Liver (tissue), 9 donors: ENCODE measurements around the gene VEPH1. TPM values are rescaled to one million over a fixed set of nuclear protein-coding genes. Genes with fewer than 3 reads are reported as not detected.

Experiments used
- DNase-seq: peaks from one replicate; pipeline ENCODE4 v3.0.0-alpha.2; 2017; ENCODE audit warnings: low spot score
- H3K27ac ChIP-seq, 2 donors: one replicate each; pipeline ENCODE4 v1.7.0; 2013; ENCODE audit warnings: inconsistent platforms in 2 of 2, low read length in 2 of 2, control low read depth in 1 of 2, low read depth in 1 of 2, mild to moderate bottlenecking in 1 of 2
- H3K27me3 ChIP-seq, 4 donors: one replicate each; pipeline versions ENCODE4 v1.6.1 to v1.7.0; 2013; ENCODE audit warnings: low read length in 3 of 4, inconsistent platforms in 1 of 4, mild to moderate bottlenecking in 1 of 4, moderate library complexity in 1 of 4; ENCODE audit not compliant: control insufficient read depth in 4 of 4, insufficient read depth in 4 of 4
- H3K36me3 ChIP-seq, 4 donors: one replicate each; pipeline versions ENCODE4 v1.6.1 to v1.7.0; 2013; ENCODE audit warnings: low read length in 3 of 4, mild to moderate bottlenecking in 3 of 4, low read depth in 1 of 4, moderate library complexity in 1 of 4; ENCODE audit not compliant: control insufficient read depth in 4 of 4, insufficient read depth in 3 of 4
- H3K4me1 ChIP-seq, 4 donors: one replicate each; pipeline versions ENCODE4 v1.6.1 to v1.7.0; 2013; ENCODE audit warnings: low read length in 3 of 4, mild to moderate bottlenecking in 3 of 4, moderate library complexity in 1 of 4; ENCODE audit not compliant: control insufficient read depth in 4 of 4, insufficient read depth in 4 of 4
- H3K4me3 ChIP-seq, 3 donors: one replicate each; pipeline versions ENCODE4 v1.6.1 to v1.7.0; 2013; ENCODE audit warnings: low read length in 3 of 3, control low read depth in 1 of 3, low read depth in 1 of 3, mild to moderate bottlenecking in 1 of 3
- H3K9ac ChIP-seq, 2 donors: one replicate each; pipeline ENCODE4 v1.7.0; 2013; ENCODE audit warnings: low read length in 2 of 2, mild to moderate bottlenecking in 2 of 2, moderate library complexity in 2 of 2, control low read depth in 1 of 2, low read depth in 1 of 2
- H3K9me3 ChIP-seq, 4 donors: one replicate each; pipeline versions ENCODE4 v1.6.1 to v1.7.0; 2013; ENCODE audit warnings: low read length in 3 of 4; ENCODE audit not compliant: control insufficient read depth in 4 of 4
- ATF3 ChIP-seq: IDR thresholded peaks from 2 replicates; pipeline ENCODE4 v1.6.1; 2016; ENCODE audit warnings: antibody characterized with exemption
- CTCF ChIP-seq: fragments of 150-350 bp; IDR thresholded peaks from 2 replicates; pipeline ENCODE4 v1.5.1; 2017; ENCODE audit warnings: improper control_type of control experiment, low read depth, low read length; ENCODE audit not compliant: missing input control
- EGR1 ChIP-seq, 2 donors: IDR thresholded peaks; 2 replicates each; pipeline ENCODE4 v1.6.1; 2016 to 2018; ENCODE audit warnings: antibody characterized with exemption in 2 of 2, low read depth in 2 of 2
- FOXA1 ChIP-seq: IDR thresholded peaks from 2 replicates; pipeline ENCODE4 v1.6.1; 2016; ENCODE audit warnings: antibody characterized with exemption
- FOXA2 ChIP-seq: IDR thresholded peaks from 2 replicates; pipeline ENCODE4 v1.6.1; 2016; ENCODE audit warnings: antibody characterized with exemption
- GABPA ChIP-seq, 2 donors: IDR thresholded peaks in 1 of 2; conservative IDR thresholded peaks in 1 of 2; 2 replicates each; pipeline ENCODE4 v1.6.1; 2016; ENCODE audit warnings: antibody characterized with exemption in 2 of 2, mild to moderate bottlenecking in 1 of 2, moderate library complexity in 1 of 2
- HNF4A ChIP-seq, 2 donors: conservative IDR thresholded peaks; 2 replicates each; pipeline ENCODE4 v1.6.1; 2016; ENCODE audit warnings: antibody characterized with exemption in 2 of 2, mild to moderate bottlenecking in 2 of 2
- HNF4G ChIP-seq: IDR thresholded peaks from 2 replicates; pipeline ENCODE4 v1.6.1; 2016; ENCODE audit warnings: antibody characterized with exemption
- JUND ChIP-seq, 2 donors: IDR thresholded peaks; 2 replicates each; pipeline ENCODE4 v1.6.1; 2016; ENCODE audit warnings: antibody characterized with exemption in 2 of 2
- MAX ChIP-seq: IDR thresholded peaks from 2 replicates; pipeline ENCODE4 v1.6.1; 2016; ENCODE audit warnings: antibody characterized with exemption
- NR2F2 ChIP-seq: IDR thresholded peaks from 2 replicates; pipeline ENCODE4 v1.6.1; 2016; ENCODE audit warnings: antibody characterized with exemption
- RAD21 ChIP-seq, 2 donors: IDR thresholded peaks; 2 replicates each; pipeline ENCODE4 v1.6.1; 2016; ENCODE audit warnings: antibody characterized with exemption in 2 of 2, mild to moderate bottlenecking in 2 of 2
- REST ChIP-seq: IDR thresholded peaks from 2 replicates; pipeline ENCODE4 v1.6.1; 2016; ENCODE audit warnings: antibody characterized with exemption, mild to moderate bottlenecking
- RXRA ChIP-seq, 2 donors: IDR thresholded peaks; 2 replicates each; pipeline ENCODE4 v1.6.1; 2017 to 2018; ENCODE audit warnings: antibody characterized with exemption in 2 of 2, mild to moderate bottlenecking in 1 of 2
- SP1 ChIP-seq: IDR thresholded peaks from 2 replicates; pipeline ENCODE4 v1.6.1; 2018; ENCODE audit warnings: antibody characterized with exemption, mild to moderate bottlenecking
- TAF1 ChIP-seq: conservative IDR thresholded peaks from 2 replicates; pipeline ENCODE4 v1.6.1; 2016; ENCODE audit warnings: antibody characterized with exemption, mild to moderate bottlenecking
- YY1 ChIP-seq: IDR thresholded peaks from 2 replicates; pipeline ENCODE4 v1.6.1; 2016; ENCODE audit warnings: antibody characterized with exemption, mild to moderate bottlenecking
- ZBTB33 ChIP-seq: IDR thresholded peaks from 2 replicates; pipeline ENCODE4 v1.6.1; 2016; ENCODE audit warnings: antibody characterized with exemption
- WGBS: extraction: QIAGEN DNeasy Blood & Tissue Kit; methylation state at CpG from one replicate; pipeline ENCODE4 v1.1.7; 2013; 5-methylcytosine and 5-hydroxymethylcytosine counted together
- polyA plus RNA-seq, 2 donors: library from polyadenylated mRNA; stranded (reverse) in 1 of 2; unstranded in 1 of 2; fragments of 200-250 nt in 1 of 2; fragments of >200 nt in 1 of 2; fragmentation: Nextera tagmentation in 1 of 2; extraction: Ambion mirVana in 1 of 2; gene quantifications; one replicate each; pipeline versions ENCODE4 v1.2.1 to v1.2.3, GENCODE V29; 2013 to 2015
- total RNA-seq, 2 donors: library from RNA; depleted of rRNA; stranded (reverse); fragments of >200 nt; gene quantifications; one replicate each; pipeline ENCODE4 v1.2.3, GENCODE V29; 2014
- donor health status: healthy.
- donor health status: healthy.
- donor health status: healthy.
- donor health status: healthy.
- donor health status: healthy.

Gene VEPH1
- total and polyA plus RNA-seq, 4 donors, result 0.60 to 3.3 (median 1.2) TPM

DNA sequence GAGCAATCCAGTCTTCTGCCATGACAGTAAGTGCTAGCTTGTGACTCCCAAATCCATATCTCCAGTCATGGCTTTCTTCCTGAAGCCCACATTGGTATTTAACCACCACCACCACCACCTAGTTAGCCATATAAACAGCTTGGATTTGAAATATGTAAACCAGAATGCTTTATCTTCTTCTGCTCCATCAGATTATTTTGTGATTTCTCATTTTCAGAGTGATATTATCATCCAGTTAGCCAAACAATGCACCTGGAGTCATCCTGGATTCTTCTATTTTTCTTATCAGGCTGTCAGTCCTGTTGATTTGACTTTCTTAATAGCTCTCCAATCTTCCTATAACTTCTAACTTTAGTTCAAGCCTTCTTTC, 190.9 kb downstream of the VEPH1 start:
- H3K9me3 ChIP-seq, result no peaks in the 10 kb centered on the region
- no peak for TF ChIP-seq SP1
- TF ChIP-seq ATF3, result no peak
- no peak for TF ChIP-seq EGR1 (IDR thresholded peaks at IDR 0.05; ENCODE audit: low read depth in 2 of 2)
- TF ChIP-seq RXRA (IDR thresholded peaks at IDR 0.05), result no peak
- no peak for TF ChIP-seq CTCF
- no peak for TF ChIP-seq HNF4G
- TF ChIP-seq JUND (IDR thresholded peaks at IDR 0.05), result no peak
- TF ChIP-seq YY1, result no peak
- TF ChIP-seq TAF1, result no peak
- no peak for TF ChIP-seq NR2F2
- TF ChIP-seq GABPA (IDR thresholded peaks at IDR 0.05 in 1 of 2, conservative IDR thresholded peaks at IDR 0.05 in 1 of 2), result no peak
- H3K27ac ChIP-seq, result no peak overlapping the region
- H3K9ac ChIP-seq, result no peak overlapping the region
- no peaks in the 10 kb centered on the region for H3K36me3 ChIP-seq
- no peak overlapping the region for H3K4me3 ChIP-seq
- no peaks in the 10 kb centered on the region for H3K4me1 ChIP-seq
- H3K27me3 ChIP-seq, result no peaks in the 10 kb centered on the region
- DNase-seq, result no peak

GRCh38 chr3:157311633-157312375, 191.4 kb downstream of the VEPH1 start:
- no peak overlapping the region for H3K4me3 ChIP-seq
- 59% methylated on average over 2 of the region's 2 CpGs for WGBS
- TF ChIP-seq FOXA2 (no peak), JUND (IDR thresholded peaks at IDR 0.05) (no peak), NR2F2 (no peak), MAX (no peak), HNF4A (conservative IDR thresholded peaks at IDR 0.05) (no peak), FOXA1 (no peak), REST (no peak), HNF4G (no peak), TAF1 (no peak), SP1 (no peak), RAD21 (IDR thresholded peaks at IDR 0.05) (no peak), CTCF (no peak), ZBTB33 (no peak)

More at GRCh38 chr3:157311633-157312375, 191.4 kb downstream of the VEPH1 start:
- Histone ChIP-seq H3K27me3 (no peaks in the 10 kb centered on the region), H3K9me3 (no peaks in the 10 kb centered on the region), H3K9ac (no peak overlapping the region), H3K27ac (no peak overlapping the region), H3K36me3 (no peaks in the 10 kb centered on the region), H3K4me1 (no peaks in the 10 kb centered on the region)
- DNase-seq, result no peak
